WTC11 (cell line): ENCODE results near the gene ZBTB25.

Source experiments
- ATF1 ChIP-seq: sonication (generic); formaldehyde crosslinking; IDR thresholded peaks from 2 replicates; pipeline ENCODE4 v1.8.1; 2023; ENCODE audit warnings: mild to moderate bottlenecking, moderate library complexity, missing genetic modification reagents
- CTCF ChIP-seq: fragments of 200-600 bp; IDR thresholded peaks from 2 replicates; pipeline ENCODE4 v1.8.0; 2022; ENCODE audit warnings: antibody characterized with exemption
- E2F1 ChIP-seq: sonication (generic); formaldehyde crosslinking; IDR thresholded peaks from 2 replicates; pipeline ENCODE4 v1.8.0; 2022; ENCODE audit warnings: mild to moderate bottlenecking, missing genetic modification reagents
- E2F5 ChIP-seq: sonication (generic); formaldehyde crosslinking; IDR thresholded peaks from 2 replicates; pipeline ENCODE4 v1.8.1; 2022; ENCODE audit warnings: mild to moderate bottlenecking, moderate library complexity, missing genetic modification reagents
- GABPB1 ChIP-seq: sonication (generic); formaldehyde crosslinking; IDR thresholded peaks from 2 replicates; pipeline ENCODE4 v1.8.1; 2023; ENCODE audit warnings: mild to moderate bottlenecking, missing genetic modification reagents
- JAZF1 ChIP-seq: fragments of 250-450 bp; sonication (Bioruptor Pico); IDR thresholded peaks from 2 replicates; pipeline ENCODE4 v1.9.0; 2021; ENCODE audit warnings: moderate library complexity, mild to moderate bottlenecking, inconsistent platforms
- MYBL2 ChIP-seq: sonication (generic); formaldehyde crosslinking; IDR thresholded peaks from 2 replicates; pipeline ENCODE4 v1.8.1; 2023; ENCODE audit warnings: mild to moderate bottlenecking, moderate library complexity, missing genetic modification reagents
- TEAD4 ChIP-seq: sonication (generic); formaldehyde crosslinking; IDR thresholded peaks from 2 replicates; pipeline ENCODE4 v1.8.0; 2022; ENCODE audit warnings: mild to moderate bottlenecking, missing genetic modification reagents
- ZNF121 ChIP-seq: sonication (generic); formaldehyde crosslinking; IDR thresholded peaks from 2 replicates; pipeline ENCODE4 v1.8.0; 2023; ENCODE audit warnings: missing genetic modification reagents
- ZNF532 ChIP-seq: fragments of 250-450 bp; sonication (Bioruptor Pico); IDR thresholded peaks from 2 replicates; pipeline ENCODE4 v1.9.0; 2021; ENCODE audit warnings: mild to moderate bottlenecking, borderline replicate concordance
- TF ChIP-seq, protein P1 (sequence below): sonication (generic); formaldehyde crosslinking; IDR thresholded peaks from 2 replicates; pipeline ENCODE4 v1.8.1; 2022; ENCODE audit warnings: mild to moderate bottlenecking, missing genetic modification reagents, moderate library complexity, borderline replicate concordance
- TF ChIP-seq, protein P2 (sequence below): sonication (generic); formaldehyde crosslinking; conservative IDR thresholded peaks from 2 replicates; pipeline ENCODE4 v1.8.1; 2022; ENCODE audit warnings: mild to moderate bottlenecking, missing genetic modification reagents

- no peak for TF ChIP-seq CTCF
- TF ChIP-seq, protein P1, sequence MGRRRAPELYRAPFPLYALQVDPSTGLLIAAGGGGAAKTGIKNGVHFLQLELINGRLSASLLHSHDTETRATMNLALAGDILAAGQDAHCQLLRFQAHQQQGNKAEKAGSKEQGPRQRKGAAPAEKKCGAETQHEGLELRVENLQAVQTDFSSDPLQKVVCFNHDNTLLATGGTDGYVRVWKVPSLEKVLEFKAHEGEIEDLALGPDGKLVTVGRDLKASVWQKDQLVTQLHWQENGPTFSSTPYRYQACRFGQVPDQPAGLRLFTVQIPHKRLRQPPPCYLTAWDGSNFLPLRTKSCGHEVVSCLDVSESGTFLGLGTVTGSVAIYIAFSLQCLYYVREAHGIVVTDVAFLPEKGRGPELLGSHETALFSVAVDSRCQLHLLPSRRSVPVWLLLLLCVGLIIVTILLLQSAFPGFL (CRISPR knock-in tag) = no peak
- TF ChIP-seq ZNF532 (CRISPR knock-in tag) = no peak
- TF ChIP-seq MYBL2 (CRISPR knock-in tag) = no peak
- no peak for TF ChIP-seq ZNF121 (CRISPR knock-in tag)
- no peak for TF ChIP-seq JAZF1 (CRISPR knock-in tag)
- no peak for TF ChIP-seq E2F1 (CRISPR knock-in tag)
- no peak for TF ChIP-seq GABPB1
- TF ChIP-seq E2F5 (CRISPR knock-in tag) = no peak
- TF ChIP-seq, protein P2, sequence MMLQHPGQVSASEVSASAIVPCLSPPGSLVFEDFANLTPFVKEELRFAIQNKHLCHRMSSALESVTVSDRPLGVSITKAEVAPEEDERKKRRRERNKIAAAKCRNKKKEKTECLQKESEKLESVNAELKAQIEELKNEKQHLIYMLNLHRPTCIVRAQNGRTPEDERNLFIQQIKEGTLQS = no peak
- no peak for TF ChIP-seq TEAD4 (CRISPR knock-in tag)
- TF ChIP-seq ATF1 = no peak
Observed at GRCh38 chr14:64544607-64545312, 41.1 kb upstream of the ZBTB25 start.
